Activated CD4-positive, alpha-beta T cell treated with anti-CD3 and anti-CD28 coated beads for 36 hours (primary cell): ENCODE data around the gene NR2F6. TPM values are rescaled to one million over a fixed set of nuclear protein-coding genes. Genes with fewer than 3 reads are reported as not detected.
A peak's percentile ranks its signal among the peaks of the same experiment; 100 is the strongest.

Experiments used
- ATAC-seq: fragments of 200-7000 bp; cut with Tn5 transposase; one replicate; pipeline ENCODE4 v1.10.0; 2021; ENCODE audit warnings: mild to moderate bottlenecking, moderate library complexity
- CTCF ChIA-PET: fragments of 350-600 bp; sonication (Branson Sonifier 250); formaldehyde crosslinking; loops from one replicate; lab custom pipeline; 2021; ENCODE audit warnings: antibody characterized with exemption; lab: Charles Lee
- POLR2A ChIA-PET: fragments of 350-600 bp; sonication (Branson Sonifier 250); formaldehyde crosslinking; loops from one replicate; lab custom pipeline; 2021; ENCODE audit warnings: antibody characterized with exemption, inconsistent platforms; lab: Charles Lee
- DNase-seq: peaks from one replicate; pipeline ENCODE4 v3.0.0-alpha.2; 2020
- H3K27ac Mint-ChIP-seq: one replicate; pipeline ENCODE4 v1.8.0; 2021; ENCODE audit warnings: mixed read lengths
- H3K27me3 Mint-ChIP-seq: one replicate; pipeline ENCODE4 v1.8.0; 2021; ENCODE audit warnings: mixed read lengths
- H3K36me3 Mint-ChIP-seq: one replicate; pipeline ENCODE4 v1.8.0; 2021; ENCODE audit warnings: low read depth, mixed read lengths
- H3K4me1 Mint-ChIP-seq: one replicate; pipeline ENCODE4 v1.8.0; 2021; ENCODE audit warnings: mixed read lengths
- H3K4me3 Mint-ChIP-seq: one replicate; pipeline ENCODE4 v1.8.0; 2021; ENCODE audit warnings: mild to moderate bottlenecking, moderate library complexity, mixed read lengths
- H3K9me3 Mint-ChIP-seq: one replicate; pipeline ENCODE4 v1.8.0; 2021; ENCODE audit warnings: low read depth, mixed read lengths
- intact Hi-C, 2 experiments: fragments of 100-400 bp; cut with DNase I in 1 of 2; cut with micrococcal nuclease in 1 of 2; formaldehyde crosslinking; loops; one replicate each; pipeline versions ENCODE4 v1.14.2 to v1.15.1; 2022 to 2024; cut with DNase I, micrococcal nuclease
- total RNA-seq, 2 experiments: library from RNA; stranded (reverse); gene quantifications; one replicate each; pipeline ENCODE4 v1.2.3, GENCODE V29; 2021

The NR2F6 gene
- total RNA-seq, 2 experiments from 2014 or later, result 7.4 to 7.9 TPM

GRCh38 chr19:17226002-17226933, 19.5 kb downstream of the NR2F6 start, which contains the start of gene OCEL1:
TSS of gene OCEL1 (plus strand) at chr19:17226226. CDS start at chr19:17226248, 22 bp downstream.
- intact Hi-C loops, result loop anchor here (1.0 to 5.0 kb wide), 14 partner anchors 9 to 754 kb away; partner anchors contain the start of genes BABAM1 (in 2 of the 2), USE1 (in 2 of the 2), COLGALT1 (in 1 of the 2) and DDA1 (in 1 of the 2)
- H3K4me3 Mint-ChIP-seq, result peak within 1 kb of the TSS; percentile 80
- no peaks in the 10 kb centered on the region for H3K27me3 Mint-ChIP-seq
- CTCF ChIA-PET, result interaction anchor here (1.0 to 1.2 kb wide), 2 partner anchors 27 to 55 kb away, joined by 3 read pairs; partner anchors contain the start of gene ANKLE1
- no peaks in the 10 kb centered on the region for H3K9me3 Mint-ChIP-seq
- H3K4me1 Mint-ChIP-seq, result peaks cover 7% of the 10 kb centered on the region
- peak; percentile 92 for ATAC-seq
- DNase-seq, result peak; percentile 99
- POLR2A ChIA-PET, result interaction anchor here (0.5 to 1.4 kb wide), 5 partner anchors 9 to 42 kb away, joined by 3 to 6 read pairs (median 3); partner anchors contain the start of genes BABAM1 and USE1
- peak within 1 kb of the TSS; percentile 93 for H3K27ac Mint-ChIP-seq
- H3K36me3 Mint-ChIP-seq, result peaks cover 2% of the 10 kb centered on the region

DNA sequence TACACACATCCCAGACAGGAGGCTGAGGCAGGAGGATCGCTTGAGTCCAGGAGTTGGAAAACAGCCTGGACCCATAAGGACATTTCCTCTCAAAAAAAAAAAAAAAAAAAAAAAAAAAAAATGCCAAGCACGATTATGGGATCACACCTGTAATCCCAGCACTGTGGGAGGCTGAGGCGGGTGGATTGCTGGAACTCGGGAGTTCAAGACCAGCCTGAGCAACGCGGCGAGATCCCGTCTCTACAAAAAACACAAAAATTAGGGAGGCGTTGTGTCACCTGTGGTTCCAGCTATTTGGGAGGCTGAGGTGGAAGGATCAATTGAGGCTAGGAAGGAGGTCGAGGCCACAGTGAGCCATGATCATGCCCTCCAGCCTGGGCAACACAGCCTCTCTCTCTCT, 20.7 kb downstream of the NR2F6 start:
- Mint-ChIP-seq H3K4me1 (peaks cover 11% of the 10 kb centered on the region), H3K4me3 (peak overlapping the region; percentile 80), H3K36me3 (peaks cover 4% of the 10 kb centered on the region), H3K9me3 (no peaks in the 10 kb centered on the region), H3K27me3 (no peaks in the 10 kb centered on the region), H3K27ac (no peak overlapping the region)
- ATAC-seq (no peak), DNase-seq (no peak)
- intact Hi-C loops, result loop anchor here in 1 of 2 experiments (5.0 kb wide), 1 partner anchor 753 kb away; the partner anchor contains the start of gene EPS15L1
- POLR2A ChIA-PET, result no interaction called here
- CTCF ChIA-PET, result no interaction called here

- ChIA-PET POLR2A (interaction anchor here (0.6 kb wide), 1 partner anchor 83 kb away, joined by 3 read pairs; the partner anchor contains the start of gene ABHD8), CTCF (interaction anchor here (0.6 kb wide), 3 partner anchors 14 to 575 kb away, joined by 3 to 5 read pairs (median 3); partner anchors contain the start of gene B3GNT3)
- peaks cover 24% of the 10 kb centered on the region for H3K36me3 Mint-ChIP-seq
- DNase-seq, result peak; percentile 50
- no peaks in the 10 kb centered on the region for H3K9me3 Mint-ChIP-seq
- H3K4me3 Mint-ChIP-seq, result no peak overlapping the region
- peak; percentile 15 for ATAC-seq
- no peaks in the 10 kb centered on the region for H3K27me3 Mint-ChIP-seq
- intact Hi-C loops, result no loop called here
- H3K27ac Mint-ChIP-seq, result no peak overlapping the region
- H3K4me1 Mint-ChIP-seq, result peaks cover 15% of the 10 kb centered on the region
These were observed 25.4 kb downstream of the NR2F6 start for GRCh38 chr19:17220207-17220758.

GRCh38 chr19:17219286-17219685, 26.4 kb downstream of the NR2F6 start:
- no peaks in the 10 kb centered on the region for H3K27me3 Mint-ChIP-seq
- no peak overlapping the region for H3K4me3 Mint-ChIP-seq
- CTCF ChIA-PET, result no interaction called here
- H3K9me3 Mint-ChIP-seq, result no peaks in the 10 kb centered on the region
- POLR2A ChIA-PET, result no interaction called here
- intact Hi-C loops, result loop anchor here in 1 of 2 experiments (5.0 kb wide), 1 partner anchor 142 kb away; the partner anchor contains the start of genes HAUS8 and MYO9B
- peaks cover 25% of the 10 kb centered on the region for H3K36me3 Mint-ChIP-seq
- no peak for DNase-seq
- no peak for ATAC-seq
- H3K27ac Mint-ChIP-seq, result no peak overlapping the region
- H3K4me1 Mint-ChIP-seq, result peaks cover 22% of the 10 kb centered on the region

DNA sequence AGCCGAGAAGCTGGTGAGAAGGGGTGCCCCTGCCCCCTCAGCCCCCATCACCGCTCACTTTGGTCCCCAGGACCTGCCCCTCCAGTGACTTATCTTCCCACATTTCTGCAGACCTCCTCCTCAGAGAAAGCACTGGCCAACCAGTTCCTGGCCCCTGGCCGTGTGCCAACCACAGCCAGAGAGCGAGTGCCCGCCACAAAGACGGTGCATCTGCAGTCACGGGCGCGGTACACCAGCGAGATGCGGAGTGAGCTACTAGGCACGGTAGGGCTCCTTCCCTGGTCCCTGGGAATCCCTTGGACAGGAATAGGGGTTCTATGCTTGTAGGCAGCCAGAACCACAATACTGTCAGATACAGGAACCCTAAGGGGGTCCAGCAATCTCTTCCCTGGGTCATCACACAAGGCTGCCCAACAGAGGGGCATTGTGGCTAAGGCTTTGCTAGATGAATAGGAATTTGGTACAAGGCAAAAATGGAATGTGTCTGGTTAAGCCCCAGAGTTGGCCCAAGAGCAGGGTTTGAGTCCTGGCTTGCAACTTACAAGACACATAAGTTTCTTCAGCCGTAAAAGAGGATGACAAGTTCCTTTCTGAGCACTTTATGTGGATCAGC, 29.6 kb downstream of the NR2F6 start:
- H3K4me1 Mint-ChIP-seq, result peaks cover 22% of the 10 kb centered on the region
- ChIA-PET POLR2A (interaction anchor here (1.0 to 1.2 kb wide), 2 partner anchors 10 to 189 kb away, joined by 3 read pairs; partner anchors contain the start of genes BST2 and OCEL1), CTCF (interaction anchor here (0.7 to 1.7 kb wide), 5 partner anchors 12 to 124 kb away, joined by 3 to 5 read pairs (median 5); partner anchors contain the start of gene BABAM1)
- H3K27ac Mint-ChIP-seq, result peak overlapping the region; percentile 95
- DNase-seq (no peak), ATAC-seq (no peak)
- H3K4me3 Mint-ChIP-seq, result peak overlapping the region; percentile 80
- H3K36me3 Mint-ChIP-seq, result peaks cover 25% of the 10 kb centered on the region
- H3K27me3 Mint-ChIP-seq, result no peaks in the 10 kb centered on the region
- intact Hi-C loops, result loop anchor here in 1 of 2 experiments (5.0 kb wide), 1 partner anchor 139 kb away; the partner anchor contains the start of genes HAUS8 and MYO9B
- no peaks in the 10 kb centered on the region for H3K9me3 Mint-ChIP-seq

- Mint-ChIP-seq H3K36me3 (peaks cover 26% of the 10 kb centered on the region), H3K9me3 (no peaks in the 10 kb centered on the region), H3K27ac (peak within 1 kb of the TSS; percentile 95), H3K4me1 (peaks cover 21% of the 10 kb centered on the region), H3K27me3 (no peaks in the 10 kb centered on the region), H3K4me3 (peak within 1 kb of the TSS; percentile 80)
- ChIA-PET POLR2A (interaction anchor here (0.6 to 1.3 kb wide), 6 partner anchors 10 to 190 kb away, joined by 3 to 4 read pairs (median 3); partner anchors contain the start of genes BST2 and OCEL1), CTCF (interaction anchor here (0.5 to 1.7 kb wide), 10 partner anchors 10 to 113 kb away, joined by 3 to 5 read pairs (median 4); partner anchors contain the start of gene BABAM1)
- peak; percentile 97 for ATAC-seq
- intact Hi-C loops, result loop anchor here (1.0 to 5.0 kb wide), 10 partner anchors 11 to 205 kb away; partner anchors contain the start of genes BABAM1 (in 2 of the 2), HAUS8 (in 2 of the 2), MYO9B (in 2 of the 2) and OCEL1 (in 2 of the 2)
- DNase-seq, result peak; percentile 93
These were observed 30.4 kb downstream of the NR2F6 start, which contains the start of gene USE1 for GRCh38 chr19:17215127-17215971. TSS of gene USE1 (plus strand) at chr19:17215357. CDS start at chr19:17215406, 49 bp downstream.

GRCh38 chr19:17214508-17215126, 31.1 kb downstream of the NR2F6 start:
- ATAC-seq (no peak), DNase-seq (no peak)
- intact Hi-C loops, result loop anchor here (1.0 to 5.0 kb wide), 10 partner anchors 12 to 206 kb away; partner anchors contain the start of genes BABAM1 (in 2 of the 2), HAUS8 (in 2 of the 2), MYO9B (in 2 of the 2) and OCEL1 (in 2 of the 2)
- Mint-ChIP-seq H3K27ac (peak overlapping the region; percentile 95), H3K9me3 (no peaks in the 10 kb centered on the region), H3K4me1 (peaks cover 19% of the 10 kb centered on the region), H3K27me3 (no peaks in the 10 kb centered on the region), H3K36me3 (peaks cover 29% of the 10 kb centered on the region), H3K4me3 (peak overlapping the region; percentile 80)
- POLR2A ChIA-PET, result interaction anchor here (0.6 to 1.3 kb wide), 6 partner anchors 11 to 191 kb away, joined by 3 to 4 read pairs (median 3); partner anchors contain the start of genes BST2 and OCEL1
- CTCF ChIA-PET, result interaction anchor here (0.5 to 1.7 kb wide), 8 partner anchors 9 to 114 kb away, joined by 3 to 5 read pairs (median 3); partner anchors contain the start of gene BABAM1

GRCh38 chr19:17213334-17213733, 32.4 kb downstream of the NR2F6 start:
- ChIA-PET POLR2A (no interaction called here), CTCF (interaction anchor here (0.9 kb wide), 1 partner anchor 47 kb away, joined by 6 read pairs; no protein-coding TSS in a partner anchor)
- no peak for DNase-seq
- Mint-ChIP-seq H3K27ac (no peak overlapping the region), H3K9me3 (no peaks in the 10 kb centered on the region), H3K36me3 (peaks cover 33% of the 10 kb centered on the region), H3K27me3 (no peaks in the 10 kb centered on the region), H3K4me3 (no peak overlapping the region), H3K4me1 (peaks cover 22% of the 10 kb centered on the region)
- intact Hi-C loops, result no loop called here
- no peak for ATAC-seq
